VCaP (cell line): ENCODE results near the gene NAT16.
"Not testable (repeated sequence)": the region's sequence is repeated elsewhere in the genome, so short reads cannot be mapped to it uniquely, and the experiment has no call there.

Source experiments
- H3K27ac ChIP-seq: fragments of 450-650 bp; 2 replicates; pipeline ENCODE4 v1.5.1; 2017
- TF ChIP-seq, protein P1 (sequence below): fragments of 450-650 bp; conservative IDR thresholded peaks from 2 replicates; pipeline ENCODE4 v1.5.1; 2017; ENCODE audit warnings: mild to moderate bottlenecking, moderate library complexity

Gene NAT16

DNA sequence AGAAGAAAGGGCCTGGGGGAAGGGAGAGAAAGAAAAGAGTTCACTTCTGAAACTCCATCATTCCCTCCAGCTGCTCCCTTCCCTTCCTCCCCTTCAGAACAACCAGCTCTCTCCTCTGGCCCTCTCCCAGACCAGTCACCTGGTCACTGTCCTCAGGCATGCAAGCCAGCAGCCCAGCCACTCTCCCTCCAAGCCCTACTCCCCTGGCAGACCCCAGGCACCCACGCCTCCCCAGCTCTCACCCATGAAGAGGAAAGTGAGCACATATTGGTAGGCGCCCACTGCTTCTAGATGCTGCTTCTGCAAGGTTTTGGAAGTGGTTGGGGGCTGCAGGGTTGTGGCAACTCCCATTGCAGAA is 20.4 kb upstream of the NAT16 start:
- TF ChIP-seq, protein P1, sequence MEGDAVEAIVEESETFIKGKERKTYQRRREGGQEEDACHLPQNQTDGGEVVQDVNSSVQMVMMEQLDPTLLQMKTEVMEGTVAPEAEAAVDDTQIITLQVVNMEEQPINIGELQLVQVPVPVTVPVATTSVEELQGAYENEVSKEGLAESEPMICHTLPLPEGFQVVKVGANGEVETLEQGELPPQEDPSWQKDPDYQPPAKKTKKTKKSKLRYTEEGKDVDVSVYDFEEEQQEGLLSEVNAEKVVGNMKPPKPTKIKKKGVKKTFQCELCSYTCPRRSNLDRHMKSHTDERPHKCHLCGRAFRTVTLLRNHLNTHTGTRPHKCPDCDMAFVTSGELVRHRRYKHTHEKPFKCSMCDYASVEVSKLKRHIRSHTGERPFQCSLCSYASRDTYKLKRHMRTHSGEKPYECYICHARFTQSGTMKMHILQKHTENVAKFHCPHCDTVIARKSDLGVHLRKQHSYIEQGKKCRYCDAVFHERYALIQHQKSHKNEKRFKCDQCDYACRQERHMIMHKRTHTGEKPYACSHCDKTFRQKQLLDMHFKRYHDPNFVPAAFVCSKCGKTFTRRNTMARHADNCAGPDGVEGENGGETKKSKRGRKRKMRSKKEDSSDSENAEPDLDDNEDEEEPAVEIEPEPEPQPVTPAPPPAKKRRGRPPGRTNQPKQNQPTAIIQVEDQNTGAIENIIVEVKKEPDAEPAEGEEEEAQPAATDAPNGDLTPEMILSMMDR: no peak
- H3K27ac ChIP-seq: no peak overlapping the region

DNA sequence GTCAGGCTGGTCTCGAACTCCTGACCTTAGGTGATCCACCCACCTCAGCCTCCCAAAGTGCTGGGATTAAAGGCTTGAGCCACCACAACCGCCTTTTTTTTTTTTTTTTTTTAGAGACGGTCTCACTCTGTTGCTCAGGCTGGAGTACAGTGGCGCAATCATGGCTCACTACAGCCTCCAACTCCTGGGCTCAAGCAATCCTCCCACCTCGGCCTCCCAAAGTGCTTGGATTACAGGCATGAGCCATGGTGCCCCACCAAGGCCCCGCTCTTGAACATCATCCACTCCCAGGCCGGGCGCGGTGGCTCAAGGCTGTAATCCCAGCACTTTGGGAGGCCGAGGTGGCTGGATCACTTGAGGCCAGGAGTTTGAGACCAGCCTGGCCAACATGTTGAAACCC is 19.4 kb upstream of the NAT16 start:
- H3K27ac ChIP-seq: not testable (repeated sequence)

DNA sequence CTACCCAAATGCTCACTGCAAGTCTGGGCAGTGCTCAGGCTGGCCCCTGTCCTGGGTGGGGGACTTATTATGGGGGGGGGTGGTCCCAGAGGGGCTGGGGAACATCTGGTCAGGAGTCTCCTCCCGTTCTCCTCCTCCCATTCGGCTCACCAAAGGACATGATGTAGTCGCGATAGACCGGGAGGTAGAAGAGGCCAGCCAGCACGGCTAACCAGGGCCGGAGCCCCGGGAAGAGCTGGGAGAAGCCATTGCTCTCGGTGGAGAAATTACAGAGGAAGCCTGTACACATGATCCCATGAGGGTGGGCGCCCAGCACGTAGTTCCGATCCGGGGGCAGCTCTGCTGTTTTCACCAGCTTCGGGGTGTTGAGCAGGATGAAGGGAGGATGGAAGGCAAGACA is 18.4 kb upstream of the NAT16 start:
- TF ChIP-seq, protein P1: no peak
- no peak overlapping the region for H3K27ac ChIP-seq

DNA sequence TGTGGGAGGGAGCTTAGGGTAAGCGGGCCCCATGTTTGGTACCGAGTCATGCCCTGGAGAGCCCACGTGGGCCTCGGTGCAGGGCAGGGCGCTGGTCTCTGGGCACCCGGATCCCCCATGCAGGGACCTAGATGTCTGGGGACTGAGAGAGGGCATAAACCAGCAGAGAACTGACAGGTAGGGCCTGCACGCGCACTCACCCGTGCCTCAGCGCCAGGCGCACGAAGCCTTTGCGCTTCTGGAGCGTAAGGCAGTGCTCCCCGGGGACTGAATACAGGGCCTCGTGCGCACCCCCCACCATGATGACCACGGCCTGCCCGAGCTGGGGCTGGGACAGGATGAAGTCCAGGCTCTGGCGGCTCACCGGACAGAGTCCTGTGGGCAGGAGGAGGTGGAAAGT is 17.9 kb upstream of the NAT16 start:
- no peak overlapping the region for H3K27ac ChIP-seq

DNA sequence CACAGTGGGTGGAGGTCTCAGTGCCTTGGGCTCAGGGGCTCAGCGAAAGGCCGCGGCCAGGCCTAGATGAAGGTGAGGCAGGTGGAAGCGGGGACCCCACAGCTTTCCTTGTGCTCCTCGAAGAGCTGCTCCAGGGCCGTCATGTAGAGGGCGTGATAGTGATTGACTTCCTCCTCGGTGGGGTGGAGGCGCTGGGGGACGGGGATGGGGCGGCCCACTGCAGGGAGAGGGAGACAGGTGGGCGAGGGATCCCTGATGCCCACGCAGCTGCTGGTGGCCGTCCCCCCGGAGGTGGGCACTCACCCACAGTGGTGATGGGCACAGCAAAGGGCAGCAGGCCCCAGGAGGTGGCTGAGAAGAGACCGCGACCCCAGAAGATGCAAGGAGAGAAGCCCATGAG is 15.8 kb upstream of the NAT16 start:
- H3K27ac ChIP-seq: no peak overlapping the region
- TF ChIP-seq, protein P1: no peak

More for the DNA sequence above, 17.9 kb upstream of the NAT16 start:
- TF ChIP-seq, protein P1: no peak

DNA sequence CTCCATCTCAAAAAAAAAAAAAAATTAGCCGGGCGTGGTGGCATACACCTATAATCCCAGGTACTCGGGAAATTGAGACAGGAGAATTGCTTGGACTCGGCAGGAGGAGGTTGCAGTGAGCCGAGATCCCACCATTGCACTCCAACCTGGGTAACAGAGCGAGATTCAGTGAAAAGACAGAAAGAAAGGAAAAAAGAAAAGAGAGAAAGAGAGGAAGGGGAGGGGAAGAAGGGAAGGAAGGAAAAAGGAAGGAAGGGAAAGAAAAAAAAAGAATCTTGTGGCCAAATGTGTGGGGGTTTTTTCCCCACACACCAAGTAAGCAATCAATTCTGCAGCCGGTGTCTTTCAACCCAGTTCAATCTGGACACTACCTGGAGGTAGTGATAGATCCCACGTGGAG is 9.0 kb upstream of the NAT16 start:
- H3K27ac ChIP-seq: no peak overlapping the region
- TF ChIP-seq, protein P1: no peak

DNA sequence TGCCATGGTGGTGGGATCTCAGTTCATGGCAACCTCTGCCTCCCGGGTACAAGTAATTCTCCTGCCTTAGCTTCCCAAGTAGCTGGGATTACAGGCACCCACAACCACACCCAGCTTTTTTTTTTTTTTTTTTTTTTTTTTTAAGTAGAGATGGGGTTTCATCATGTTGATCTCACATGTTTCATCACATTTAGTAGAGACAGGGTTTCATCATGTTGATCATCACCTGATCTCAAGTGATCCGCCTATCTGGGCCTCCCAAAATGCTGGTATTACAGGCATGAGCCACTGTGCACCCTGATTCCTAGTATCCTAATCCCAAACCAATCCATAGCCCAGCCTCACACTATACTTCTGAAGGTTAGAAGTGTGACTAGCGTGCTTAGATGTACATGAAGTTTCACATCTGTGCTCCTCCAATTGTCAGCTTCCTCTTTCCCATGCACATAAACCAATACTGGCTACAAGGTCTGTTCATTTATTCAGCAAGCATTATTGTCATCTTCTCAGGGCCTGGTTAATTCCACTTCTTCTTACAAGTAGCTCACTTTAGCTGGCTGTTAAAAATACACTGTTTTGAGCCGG is 6.8 kb upstream of the NAT16 start:
- TF ChIP-seq, protein P1: no peak
- H3K27ac ChIP-seq: no peak overlapping the region

DNA sequence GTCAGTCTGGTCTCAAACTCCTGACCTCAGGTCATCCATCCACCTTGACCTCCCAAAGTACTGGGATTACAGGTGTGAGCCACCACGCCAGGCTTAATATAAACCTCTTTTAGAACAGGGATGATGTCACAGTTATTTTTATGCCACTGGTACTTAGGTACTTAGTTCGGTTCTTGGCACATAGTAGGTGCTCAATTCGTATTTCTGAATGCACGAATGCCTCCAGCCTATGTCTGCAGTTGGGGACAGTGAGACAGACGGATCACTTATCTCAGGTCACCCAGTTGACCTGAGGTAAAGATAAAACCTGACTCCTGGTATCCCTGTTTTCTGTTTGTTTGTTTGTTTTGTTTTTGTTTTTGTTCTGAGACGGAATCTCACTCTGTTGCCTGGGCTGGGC is 6.1 kb upstream of the NAT16 start:
- H3K27ac ChIP-seq: no peak overlapping the region
- TF ChIP-seq, protein P1: no peak
